K562 (cell line): ENCODE results near the gene CNNM4. TPM values are rescaled to one million over a fixed set of nuclear protein-coding genes. Genes with fewer than 3 reads are reported as not detected.
A peak's percentile ranks its signal among the peaks of the same experiment; 100 is the strongest.

Experiments used
- BHLHE40 ChIP-seq: IDR thresholded peaks from 2 replicates; pipeline ENCODE4 v1.6.1; 2011; ENCODE audit warnings: low read length, improper control_type of control experiment
- BRF2 ChIP-seq: IDR thresholded peaks from 3 replicates; pipeline ENCODE4 v1.6.1; 2011; ENCODE audit warnings: borderline replicate concordance, mild to moderate bottlenecking; ENCODE audit not compliant: insufficient read length, insufficient read depth
- CEBPB ChIP-seq: fragments of 450-650 bp; IDR thresholded peaks from 2 replicates; pipeline ENCODE4 v1.6.1; 2016; ENCODE audit warnings: missing genetic modification characterization, missing compliant biosample characterization
- CXXC5 ChIP-seq: fragments of 250-450 bp; sonication (Bioruptor Pico); IDR thresholded peaks from 2 replicates; pipeline ENCODE4 v1.8.0; 2022; ENCODE audit warnings: inconsistent platforms, mild to moderate bottlenecking, moderate library complexity
- FIP1L1 ChIP-seq: fragments of 200-400 bp; formaldehyde crosslinking; IDR thresholded peaks from 2 replicates; pipeline ENCODE4 v1.6.1; 2018; ENCODE audit warnings: mild to moderate bottlenecking, low read depth, low read length; ENCODE audit not compliant: poor library complexity, severe bottlenecking
- HDGF ChIP-seq: fragments of 450-650 bp; IDR thresholded peaks from 2 replicates; pipeline ENCODE4 v1.6.1; 2016
- HSF4 ChIP-seq: fragments of 250-450 bp; sonication (Bioruptor Pico); IDR thresholded peaks from 2 replicates; pipeline ENCODE4 v2.1.2; 2022; ENCODE audit warnings: mild to moderate bottlenecking, moderate library complexity, borderline replicate concordance
- KLF13 ChIP-seq: fragments of 450-650 bp; IDR thresholded peaks from 2 replicates; pipeline ENCODE4 v1.6.1; 2016; ENCODE audit warnings: missing genetic modification characterization, low read depth, mild to moderate bottlenecking, missing compliant biosample characterization, moderate library complexity, borderline replicate concordance
- MEF2D ChIP-seq: conservative IDR thresholded peaks from 2 replicates; pipeline ENCODE4 v1.6.1; 2016; ENCODE audit warnings: low read depth, missing genetic modification characterization, missing compliant biosample characterization
- SMC3 ChIP-seq: conservative IDR thresholded peaks from 2 replicates; pipeline ENCODE4 v1.6.1; 2011; ENCODE audit warnings: low read depth, low read length, improper control_type of control experiment; ENCODE audit not compliant: insufficient read depth
- SRSF9 ChIP-seq: fragments of 200-400 bp; formaldehyde crosslinking; IDR thresholded peaks from 2 replicates; pipeline ENCODE4 v1.6.1; 2017; ENCODE audit warnings: low read depth, low read length, borderline replicate concordance
- TAF7 ChIP-seq: fragments of 450-650 bp; IDR thresholded peaks from 2 replicates; pipeline ENCODE4 v1.6.1; 2016; ENCODE audit warnings: missing genetic modification characterization, missing compliant biosample characterization
- XRCC5 ChIP-seq: fragments of 200-400 bp; formaldehyde crosslinking; IDR thresholded peaks from 2 replicates; pipeline ENCODE4 v1.6.1; 2017; ENCODE audit warnings: low read depth, mild to moderate bottlenecking, low read length
- ZNF41 ChIP-seq: fragments of 250-450 bp; sonication (Bioruptor Pico); conservative IDR thresholded peaks from 2 replicates; pipeline ENCODE4 v1.4.0; 2020; ENCODE audit warnings: mild to moderate bottlenecking
- ZNF639 ChIP-seq, 2 experiments: fragments of 200-800 bp in 1 of 2; sonication (Bioruptor generic) in 1 of 2; sonication (generic) in 1 of 2; formaldehyde crosslinking in 1 of 2; IDR thresholded peaks in 1 of 2; conservative IDR thresholded peaks in 1 of 2; 2 replicates each; pipeline versions ENCODE4 v1.5.0 to v1.6.1; 2016 to 2020; ENCODE audit warnings: missing compliant biosample characterization in 1 of 2, missing genetic modification characterization in 1 of 2, missing genetic modification reagents in 1 of 2
- polyA plus RNA-seq, 8 experiments: library from polyadenylated mRNA; depleted of rRNA in 4 of 8; stranded (reverse) in 5 of 8; unstranded in 3 of 8; fragments of >200 nt; fragmentation: Nextera tagmentation in 2 of 8; fragmentation: Illumina TruSeq in 1 of 8; extraction: Ambion mirVana in 2 of 8; extraction: Trizol in 1 of 8; gene quantifications; 2 replicates each; pipeline versions ENCODE4 v1.2.1 to v1.2.3, GENCODE V29; 2011 to 2014; ENCODE audit warnings: inconsistent platforms in 1 of 8, missing spikeins in 1 of 8
- total RNA-seq, 7 experiments: library from RNA; depleted of rRNA in 6 of 7; stranded (reverse); fragments of >200 nt in 6 of 7; fragmentation: Illumina TruSeq in 2 of 7; extraction: Trizol in 2 of 7; gene quantifications; 2 replicates each; pipeline versions ENCODE4 v1.2.1 to v1.2.3, GENCODE V29; 2011 to 2021; ENCODE audit warnings: low replicate concordance in 1 of 7
- TF ChIP-seq, protein P1 (sequence below): fragments of 250-450 bp; sonication (Bioruptor Pico); IDR thresholded peaks from 2 replicates; pipeline ENCODE4 v1.4.0; 2020; ENCODE audit warnings: mild to moderate bottlenecking, moderate library complexity
- TF ChIP-seq, protein P2 (sequence below): fragments of 250-450 bp; sonication (Bioruptor Pico); IDR thresholded peaks from 2 replicates; pipeline ENCODE4 v1.8.0; 2022; ENCODE audit warnings: moderate library complexity, mild to moderate bottlenecking, inconsistent platforms
- TF ChIP-seq, protein P3 (sequence below): sonication (generic); formaldehyde crosslinking; IDR thresholded peaks from 2 replicates; pipeline ENCODE4 v1.8.0; 2022; ENCODE audit warnings: mild to moderate bottlenecking, low read depth, missing genetic modification reagents

CNNM4 gene
- total and polyA plus RNA-seq, 9 of the 15 experiments (the other 6 are each of a cell fraction or from before 2014, with no cell fraction given), result 0.96 to 6.3 (median 2.8) TPM

GRCh38 chr2:96819128-96819875 is 58.6 kb downstream of the CNNM4 start (continued):
- TF ChIP-seq FIP1L1 (no peak), KLF13 (tag) (no peak), MEF2D (tag) (no peak), HSF4 (CRISPR knock-in tag) (no peak), HDGF (no peak), ZNF41 (CRISPR knock-in tag) (no peak), TAF7 (tag) (no peak), XRCC5 (no peak), ZNF639 (CRISPR knock-in tag; conservative IDR thresholded peaks at IDR 0.05 in 1 of 2, IDR thresholded peaks at IDR 0.05 in 1 of 2) (no peak), SMC3 (no peak), CXXC5 (CRISPR knock-in tag) (no peak), BRF2 (no peak), BHLHE40 (peak; percentile 39; the same call in 1 of the 2 replicates), SRSF9 (no peak), CEBPB (tag) (no peak)
- TF ChIP-seq, protein P1, sequence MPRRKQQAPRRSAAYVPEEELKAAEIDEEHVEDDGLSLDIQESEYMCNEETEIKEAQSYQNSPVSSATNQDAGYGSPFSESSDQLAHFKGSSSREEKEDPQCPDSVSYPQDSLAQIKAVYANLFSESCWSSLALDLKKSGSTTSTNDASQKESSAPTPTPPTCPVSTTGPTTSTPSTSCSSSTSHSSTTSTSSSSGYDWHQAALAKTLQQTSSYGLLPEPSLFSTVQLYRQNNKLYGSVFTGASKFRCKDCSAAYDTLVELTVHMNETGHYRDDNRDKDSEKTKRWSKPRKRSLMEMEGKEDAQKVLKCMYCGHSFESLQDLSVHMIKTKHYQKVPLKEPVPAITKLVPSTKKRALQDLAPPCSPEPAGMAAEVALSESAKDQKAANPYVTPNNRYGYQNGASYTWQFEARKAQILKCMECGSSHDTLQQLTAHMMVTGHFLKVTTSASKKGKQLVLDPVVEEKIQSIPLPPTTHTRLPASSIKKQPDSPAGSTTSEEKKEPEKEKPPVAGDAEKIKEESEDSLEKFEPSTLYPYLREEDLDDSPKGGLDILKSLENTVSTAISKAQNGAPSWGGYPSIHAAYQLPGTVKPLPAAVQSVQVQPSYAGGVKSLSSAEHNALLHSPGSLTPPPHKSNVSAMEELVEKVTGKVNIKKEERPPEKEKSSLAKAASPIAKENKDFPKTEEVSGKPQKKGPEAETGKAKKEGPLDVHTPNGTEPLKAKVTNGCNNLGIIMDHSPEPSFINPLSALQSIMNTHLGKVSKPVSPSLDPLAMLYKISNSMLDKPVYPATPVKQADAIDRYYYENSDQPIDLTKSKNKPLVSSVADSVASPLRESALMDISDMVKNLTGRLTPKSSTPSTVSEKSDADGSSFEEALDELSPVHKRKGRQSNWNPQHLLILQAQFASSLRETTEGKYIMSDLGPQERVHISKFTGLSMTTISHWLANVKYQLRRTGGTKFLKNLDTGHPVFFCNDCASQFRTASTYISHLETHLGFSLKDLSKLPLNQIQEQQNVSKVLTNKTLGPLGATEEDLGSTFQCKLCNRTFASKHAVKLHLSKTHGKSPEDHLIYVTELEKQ (CRISPR knock-in tag), result no peak
- TF ChIP-seq, protein P2, sequence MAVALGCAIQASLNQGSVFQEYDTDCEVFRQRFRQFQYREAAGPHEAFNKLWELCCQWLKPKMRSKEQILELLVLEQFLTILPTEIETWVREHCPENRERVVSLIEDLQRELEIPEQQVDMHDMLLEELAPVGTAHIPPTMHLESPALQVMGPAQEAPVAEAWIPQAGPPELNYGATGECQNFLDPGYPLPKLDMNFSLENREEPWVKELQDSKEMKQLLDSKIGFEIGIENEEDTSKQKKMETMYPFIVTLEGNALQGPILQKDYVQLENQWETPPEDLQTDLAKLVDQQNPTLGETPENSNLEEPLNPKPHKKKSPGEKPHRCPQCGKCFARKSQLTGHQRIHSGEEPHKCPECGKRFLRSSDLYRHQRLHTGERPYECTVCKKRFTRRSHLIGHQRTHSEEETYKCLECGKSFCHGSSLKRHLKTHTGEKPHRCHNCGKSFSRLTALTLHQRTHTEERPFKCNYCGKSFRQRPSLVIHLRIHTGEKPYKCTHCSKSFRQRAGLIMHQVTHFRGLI (CRISPR knock-in tag), result no peak
- TF ChIP-seq, protein P3, sequence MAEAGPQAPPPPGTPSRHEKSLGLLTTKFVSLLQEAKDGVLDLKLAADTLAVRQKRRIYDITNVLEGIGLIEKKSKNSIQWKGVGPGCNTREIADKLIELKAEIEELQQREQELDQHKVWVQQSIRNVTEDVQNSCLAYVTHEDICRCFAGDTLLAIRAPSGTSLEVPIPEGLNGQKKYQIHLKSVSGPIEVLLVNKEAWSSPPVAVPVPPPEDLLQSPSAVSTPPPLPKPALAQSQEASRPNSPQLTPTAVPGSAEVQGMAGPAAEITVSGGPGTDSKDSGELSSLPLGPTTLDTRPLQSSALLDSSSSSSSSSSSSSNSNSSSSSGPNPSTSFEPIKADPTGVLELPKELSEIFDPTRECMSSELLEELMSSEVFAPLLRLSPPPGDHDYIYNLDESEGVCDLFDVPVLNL, result no peak
